ENCODE measurements around the gene RXFP2.
A peak's percentile ranks its signal among the peaks of the same experiment; 100 is the strongest.

Gene RXFP2

DNA sequence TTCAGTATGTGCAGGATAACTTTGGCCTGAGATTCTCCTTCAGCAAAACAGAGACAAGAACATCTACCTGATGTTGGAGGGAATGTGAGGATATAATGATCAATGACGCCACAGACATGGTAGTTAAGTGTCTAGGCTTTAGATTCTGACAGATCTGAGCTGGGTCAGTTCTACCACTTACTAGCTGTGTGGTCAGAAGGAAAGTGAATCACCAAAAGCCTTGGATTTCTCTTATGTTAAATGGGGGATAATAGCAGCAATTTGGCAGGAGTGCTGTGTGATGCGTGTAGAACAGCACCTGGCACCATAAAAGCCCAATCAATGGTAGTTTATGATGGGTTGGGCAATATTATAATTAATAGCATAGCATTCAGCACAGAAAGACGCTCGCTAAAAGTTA lies 41.7 kb downstream of the RXFP2 start:
- ChIA-PET CTCF (no interaction called here), POLR2A (no interaction called here)
- no peak for DNase-seq (ENCODE audit: extremely low spot score)
- no peak for TF ChIP-seq LEF1 (IDR thresholded peaks at IDR 0.05; ENCODE audit: borderline replicate concordance)
- no peak for TF ChIP-seq BHLHE40 (IDR thresholded peaks at IDR 0.05; ENCODE audit: borderline replicate concordance)
- TF ChIP-seq L3MBTL2 (conservative IDR thresholded peaks at IDR 0.05), result no peak
- TF ChIP-seq SUZ12 (IDR thresholded peaks at IDR 0.05), result no peak
- no peak for TF ChIP-seq CTBP1 (IDR thresholded peaks at IDR 0.05; ENCODE audit: borderline replicate concordance)
- TF ChIP-seq SP1 (IDR thresholded peaks at IDR 0.05), result no peak
- TF ChIP-seq NFRKB (IDR thresholded peaks at IDR 0.05), result no peak
- TF ChIP-seq ZNF384 (IDR thresholded peaks at IDR 0.05), result no peak
- TF ChIP-seq FOXK2 (IDR thresholded peaks at IDR 0.05), result no peak

DNA sequence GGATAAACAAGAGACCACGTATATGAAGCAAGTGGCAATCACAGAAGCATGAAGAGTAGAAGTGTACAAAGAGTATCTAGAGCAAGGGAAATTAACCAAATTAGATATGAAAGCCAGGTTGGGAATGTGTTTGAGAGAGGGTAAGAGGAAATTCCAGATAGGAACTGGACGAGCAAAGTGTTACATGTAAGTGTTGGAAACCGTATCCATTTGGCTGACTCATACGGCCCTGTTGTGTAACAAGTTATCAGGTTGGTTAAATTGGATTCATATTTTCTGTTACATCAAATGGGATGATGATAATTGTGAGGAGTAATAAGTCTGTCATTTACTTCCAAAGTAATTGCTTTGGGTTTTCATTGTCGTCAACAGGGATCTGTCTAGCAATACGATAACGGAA lies 46.7 kb downstream of the RXFP2 start:
- ChIA-PET CTCF (no interaction called here), POLR2A (no interaction called here)
- TF ChIP-seq SUZ12 (IDR thresholded peaks at IDR 0.05) (no peak), CTBP1 (IDR thresholded peaks at IDR 0.05; ENCODE audit: borderline replicate concordance) (no peak), ARNT (IDR thresholded peaks at IDR 0.05) (no peak), FOXA1 (IDR thresholded peaks at IDR 0.05) (no peak), SP1 (IDR thresholded peaks at IDR 0.05) (no peak), FOXM1 (IDR thresholded peaks at IDR 0.05; ENCODE audit: borderline replicate concordance) (no peak), FOXK2 (IDR thresholded peaks at IDR 0.05) (no peak), HDGF (IDR thresholded peaks at IDR 0.05; ENCODE audit: borderline replicate concordance) (no peak), LEF1 (IDR thresholded peaks at IDR 0.05; ENCODE audit: borderline replicate concordance) (no peak), ZNF384 (IDR thresholded peaks at IDR 0.05) (no peak), NFRKB (IDR thresholded peaks at IDR 0.05) (no peak), BHLHE40 (IDR thresholded peaks at IDR 0.05; ENCODE audit: borderline replicate concordance) (no peak), ELF4 (IDR thresholded peaks at IDR 0.05) (no peak)
- no peak for DNase-seq (ENCODE audit: extremely low spot score)

DNA sequence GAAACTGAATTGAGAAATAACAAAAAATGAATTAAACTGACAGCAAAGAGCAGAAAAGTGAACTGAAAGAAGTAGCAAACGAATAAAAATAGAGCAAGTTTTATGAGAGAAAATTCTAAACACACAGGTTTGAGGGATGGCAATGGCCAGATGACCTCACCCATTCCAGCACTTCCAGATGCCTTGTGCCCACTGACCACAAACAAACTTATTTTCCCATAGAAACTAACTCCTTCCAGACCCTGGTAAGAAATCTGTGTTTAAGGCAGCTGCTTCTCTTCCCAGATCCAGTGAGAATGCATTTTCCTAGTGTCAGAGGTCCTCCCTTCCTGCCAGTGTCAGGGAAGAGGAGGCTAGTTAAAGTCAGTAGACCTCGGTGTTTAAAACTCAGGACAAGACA lies 51.7 kb downstream of the RXFP2 start:
- ChIA-PET POLR2A (no interaction called here), CTCF (no interaction called here)
- no peak for TF ChIP-seq CTBP1 (IDR thresholded peaks at IDR 0.05; ENCODE audit: borderline replicate concordance)
- TF ChIP-seq FOXK2 (IDR thresholded peaks at IDR 0.05), result no peak
- no peak for DNase-seq (ENCODE audit: extremely low spot score)

DNA sequence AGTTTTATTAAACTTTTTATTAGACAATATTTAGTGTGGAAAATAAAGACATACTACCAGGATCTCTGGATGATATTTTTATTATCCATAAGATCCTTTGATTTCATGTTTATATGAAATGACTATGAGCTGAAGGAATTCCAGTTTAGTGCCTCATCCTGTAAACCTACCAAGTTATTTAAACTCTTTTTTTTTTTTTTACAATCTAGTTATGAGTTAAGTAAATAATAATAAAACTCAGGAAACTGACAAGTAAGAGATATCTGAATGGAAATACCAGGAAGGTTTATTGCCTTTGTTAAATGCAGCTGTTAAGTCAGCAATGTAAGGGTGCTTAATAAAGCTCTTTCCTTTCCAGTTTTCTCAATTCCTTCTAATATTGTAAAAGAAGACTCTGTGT lies 53.9 kb downstream of the RXFP2 start:
- no peak for DNase-seq (ENCODE audit: extremely low spot score)
- no peak for TF ChIP-seq SUZ12 (IDR thresholded peaks at IDR 0.05)
- no peak for TF ChIP-seq HDGF (IDR thresholded peaks at IDR 0.05; ENCODE audit: borderline replicate concordance)
- no peak for TF ChIP-seq ELF4 (IDR thresholded peaks at IDR 0.05)
- no peak for TF ChIP-seq ARNT (IDR thresholded peaks at IDR 0.05)
- TF ChIP-seq CTBP1 (IDR thresholded peaks at IDR 0.05; ENCODE audit: borderline replicate concordance), result no peak
- TF ChIP-seq FOXA1 (IDR thresholded peaks at IDR 0.05), result no peak
- no peak for TF ChIP-seq NFRKB (IDR thresholded peaks at IDR 0.05)
- TF ChIP-seq FOXM1 (IDR thresholded peaks at IDR 0.05; ENCODE audit: borderline replicate concordance), result no peak
- TF ChIP-seq FOXK2 (IDR thresholded peaks at IDR 0.05), result no peak
- TF ChIP-seq TARDBP (IDR thresholded peaks at IDR 0.05), result no peak
- TF ChIP-seq LEF1 (IDR thresholded peaks at IDR 0.05; ENCODE audit: borderline replicate concordance), result no peak
- no peak for TF ChIP-seq ZNF384 (IDR thresholded peaks at IDR 0.05)
- TF ChIP-seq, protein P1, sequence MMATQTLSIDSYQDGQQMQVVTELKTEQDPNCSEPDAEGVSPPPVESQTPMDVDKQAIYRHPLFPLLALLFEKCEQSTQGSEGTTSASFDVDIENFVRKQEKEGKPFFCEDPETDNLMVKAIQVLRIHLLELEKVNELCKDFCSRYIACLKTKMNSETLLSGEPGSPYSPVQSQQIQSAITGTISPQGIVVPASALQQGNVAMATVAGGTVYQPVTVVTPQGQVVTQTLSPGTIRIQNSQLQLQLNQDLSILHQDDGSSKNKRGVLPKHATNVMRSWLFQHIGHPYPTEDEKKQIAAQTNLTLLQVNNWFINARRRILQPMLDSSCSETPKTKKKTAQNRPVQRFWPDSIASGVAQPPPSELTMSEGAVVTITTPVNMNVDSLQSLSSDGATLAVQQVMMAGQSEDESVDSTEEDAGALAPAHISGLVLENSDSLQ (IDR thresholded peaks at IDR 0.05), result no peak
- POLR2A ChIA-PET, result no interaction called here
- CTCF ChIA-PET, result no interaction called here

DNA sequence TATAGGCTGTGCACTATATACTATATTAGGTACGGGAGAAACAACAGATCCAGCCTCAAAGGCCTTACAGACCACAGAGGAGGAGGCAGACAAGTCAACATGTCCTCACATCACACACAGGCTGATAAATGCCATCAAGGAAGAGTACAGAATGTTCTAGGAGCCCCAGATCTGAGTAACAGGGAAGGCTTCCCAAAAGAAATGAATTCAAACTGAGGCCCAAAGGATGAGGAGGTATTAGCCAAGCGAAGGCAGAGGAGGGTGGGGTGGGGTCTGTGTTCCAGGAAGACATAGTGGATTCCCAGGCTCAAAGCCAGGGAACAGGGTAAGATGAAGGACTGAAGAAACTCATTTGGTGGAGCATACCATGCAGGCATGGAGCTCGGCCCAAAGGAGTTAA lies 55.1 kb downstream of the RXFP2 start:
- no peak for TF ChIP-seq ELF4 (IDR thresholded peaks at IDR 0.05)
- no peak for TF ChIP-seq BHLHE40 (IDR thresholded peaks at IDR 0.05; ENCODE audit: borderline replicate concordance)
- TF ChIP-seq CTBP1 (IDR thresholded peaks at IDR 0.05; ENCODE audit: borderline replicate concordance), result no peak
- no peak for TF ChIP-seq FOXK2 (IDR thresholded peaks at IDR 0.05)
- no peak for TF ChIP-seq FOXA1 (IDR thresholded peaks at IDR 0.05)
- no peak for TF ChIP-seq TARDBP (IDR thresholded peaks at IDR 0.05)
- no peak for TF ChIP-seq LEF1 (IDR thresholded peaks at IDR 0.05; ENCODE audit: borderline replicate concordance)
- TF ChIP-seq L3MBTL2 (conservative IDR thresholded peaks at IDR 0.05), result no peak
- TF ChIP-seq FOXM1 (IDR thresholded peaks at IDR 0.05; ENCODE audit: borderline replicate concordance), result no peak
- no peak for TF ChIP-seq ARNT (IDR thresholded peaks at IDR 0.05)
- no peak for TF ChIP-seq SUZ12 (IDR thresholded peaks at IDR 0.05)
- TF ChIP-seq ZNF384 (IDR thresholded peaks at IDR 0.05), result no peak
- TF ChIP-seq SP1 (IDR thresholded peaks at IDR 0.05), result no peak
- no peak for TF ChIP-seq NFRKB (IDR thresholded peaks at IDR 0.05)
- no peak for TF ChIP-seq HDGF (IDR thresholded peaks at IDR 0.05; ENCODE audit: borderline replicate concordance)
- TF ChIP-seq, protein P1 (IDR thresholded peaks at IDR 0.05), result no peak
- no peak for DNase-seq (ENCODE audit: extremely low spot score)
- ChIA-PET CTCF (no interaction called here), POLR2A (no interaction called here)

DNA sequence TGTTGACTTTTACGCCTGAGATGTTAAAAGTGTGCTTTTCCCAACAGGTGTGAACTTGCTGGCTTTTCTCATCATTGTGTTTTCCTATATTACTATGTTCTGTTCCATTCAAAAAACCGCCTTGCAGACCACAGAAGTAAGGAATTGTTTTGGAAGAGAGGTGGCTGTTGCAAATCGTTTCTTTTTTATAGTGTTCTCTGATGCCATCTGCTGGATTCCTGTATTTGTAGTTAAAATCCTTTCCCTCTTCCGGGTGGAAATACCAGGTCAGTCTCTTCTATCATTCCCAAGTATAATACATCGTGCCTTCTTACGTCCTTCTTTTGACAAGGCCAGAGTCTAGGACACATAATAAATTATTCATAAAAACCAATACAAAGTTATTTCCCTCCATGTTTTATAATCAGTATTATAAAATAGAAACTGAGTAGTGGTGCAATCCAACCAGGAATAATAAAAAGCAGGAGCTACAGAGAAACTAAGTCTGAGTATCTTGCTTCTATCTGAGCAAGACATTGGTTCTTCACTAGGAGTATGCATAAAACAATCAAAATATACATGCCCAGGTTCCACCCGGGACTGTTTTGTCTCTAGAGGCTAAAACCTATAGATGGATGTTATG lies 57.9 kb downstream of the RXFP2 start:
- POLR2A ChIA-PET, result no interaction called here
- TF ChIP-seq HDGF (IDR thresholded peaks at IDR 0.05; ENCODE audit: borderline replicate concordance) (no peak), CTBP1 (IDR thresholded peaks at IDR 0.05; ENCODE audit: borderline replicate concordance) (no peak), SP1 (IDR thresholded peaks at IDR 0.05) (no peak), L3MBTL2 (conservative IDR thresholded peaks at IDR 0.05) (no peak), FOXA1 (IDR thresholded peaks at IDR 0.05) (no peak), BHLHE40 (IDR thresholded peaks at IDR 0.05; ENCODE audit: borderline replicate concordance) (no peak), LEF1 (IDR thresholded peaks at IDR 0.05; ENCODE audit: borderline replicate concordance) (no peak), NFRKB (IDR thresholded peaks at IDR 0.05) (no peak), SUZ12 (IDR thresholded peaks at IDR 0.05) (no peak), ZNF384 (IDR thresholded peaks at IDR 0.05) (no peak), FOXK2 (IDR thresholded peaks at IDR 0.05) (no peak), ELF4 (IDR thresholded peaks at IDR 0.05) (no peak), FOXM1 (IDR thresholded peaks at IDR 0.05; ENCODE audit: borderline replicate concordance) (no peak), TARDBP (IDR thresholded peaks at IDR 0.05) (no peak)
- TF ChIP-seq, protein P1 (IDR thresholded peaks at IDR 0.05), result no peak
- DNase-seq (ENCODE audit: extremely low spot score), result peak; percentile 39
- CTCF ChIA-PET, result interaction anchor here (0.6 kb wide), 1 partner anchor 561 kb away, joined by 4 read pairs; no protein-coding TSS in a partner anchor

All from HEK293T (cell line).